Activated CD4-positive, alpha-beta T cell treated with anti-CD3 and anti-CD28 coated beads for 4 hours (primary cell): ENCODE measurements around the gene ARIH2.

ENCODE experiments used
- DNase-seq, 2 donors: peaks; one replicate each; pipeline ENCODE4 v3.0.0-alpha.2; 2020

ARIH2 gene

DNA sequence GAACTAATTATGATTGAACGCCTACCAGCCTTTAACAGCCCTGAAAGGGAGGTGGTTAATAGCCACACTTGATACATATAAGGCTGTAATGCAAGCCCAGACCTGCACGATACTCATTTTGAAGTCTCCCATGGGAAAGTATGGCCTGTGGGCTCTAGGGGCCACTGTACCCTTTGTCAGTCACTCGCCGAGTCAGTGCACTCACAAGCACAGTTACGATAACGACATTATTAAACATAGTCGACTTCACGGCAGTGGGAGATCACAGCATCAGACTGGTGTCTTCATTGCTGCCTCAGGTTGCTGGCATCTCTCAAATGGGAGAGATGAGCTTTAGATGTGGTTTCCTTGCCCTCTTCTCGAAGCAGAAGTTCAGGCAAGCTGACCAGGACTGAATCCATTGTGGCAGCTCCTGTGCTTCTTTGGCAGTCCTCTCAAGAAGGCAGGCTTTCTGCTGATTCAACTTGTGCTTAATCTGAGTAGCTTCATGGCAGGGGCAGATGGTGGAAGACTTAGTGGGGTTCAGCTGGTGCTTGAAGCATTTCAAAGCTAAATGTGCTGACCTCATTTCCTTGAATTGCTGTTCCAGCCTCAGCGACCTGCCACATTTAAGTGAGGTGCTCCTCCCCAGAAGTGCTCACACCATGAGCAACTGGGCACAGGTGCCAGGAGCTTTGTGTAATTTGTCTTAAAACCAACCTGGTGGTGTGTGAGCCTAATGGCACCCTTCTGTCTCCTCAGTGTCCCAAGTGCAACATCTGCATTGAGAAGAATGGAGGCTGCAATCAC is 55.6 kb downstream of the ARIH2 start:
- no peak for DNase-seq

DNA sequence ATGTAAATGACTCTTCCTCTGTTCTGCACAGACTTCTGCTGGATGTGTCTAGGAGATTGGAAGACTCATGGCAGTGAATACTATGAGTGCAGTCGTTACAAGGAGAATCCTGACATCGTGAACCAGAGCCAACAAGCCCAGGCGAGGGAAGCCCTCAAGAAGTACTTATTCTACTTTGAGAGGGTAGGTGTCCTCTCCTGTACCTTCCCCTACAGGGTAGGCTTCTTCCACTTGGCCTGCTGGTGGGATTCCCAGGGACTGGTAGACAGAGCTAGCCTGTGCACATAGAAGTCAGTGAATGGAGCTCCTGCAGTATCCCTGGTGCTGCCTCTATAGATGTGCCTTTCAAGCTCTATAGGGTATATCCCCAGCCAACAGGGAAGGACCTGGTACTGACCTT is 60.8 kb downstream of the ARIH2 start:
- no peak for DNase-seq

DNA sequence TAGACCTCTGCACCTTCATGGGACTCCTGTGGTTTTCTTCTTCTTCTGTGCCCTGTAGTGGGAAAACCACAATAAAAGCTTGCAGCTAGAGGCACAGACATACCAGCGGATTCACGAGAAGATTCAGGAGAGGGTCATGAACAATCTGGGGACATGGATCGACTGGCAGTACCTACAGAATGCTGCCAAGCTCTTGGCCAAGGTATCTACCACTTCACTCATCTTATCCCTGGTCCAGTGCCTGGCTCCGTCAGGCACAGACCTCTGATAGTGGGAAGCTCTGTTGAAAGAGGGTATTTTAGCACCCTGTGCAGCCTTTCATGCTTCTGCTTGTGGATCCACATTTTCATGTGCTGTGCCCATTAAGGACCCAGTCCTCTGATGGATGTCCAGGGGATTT is 61.7 kb downstream of the ARIH2 start:
- DNase-seq, result no peak

DNA sequence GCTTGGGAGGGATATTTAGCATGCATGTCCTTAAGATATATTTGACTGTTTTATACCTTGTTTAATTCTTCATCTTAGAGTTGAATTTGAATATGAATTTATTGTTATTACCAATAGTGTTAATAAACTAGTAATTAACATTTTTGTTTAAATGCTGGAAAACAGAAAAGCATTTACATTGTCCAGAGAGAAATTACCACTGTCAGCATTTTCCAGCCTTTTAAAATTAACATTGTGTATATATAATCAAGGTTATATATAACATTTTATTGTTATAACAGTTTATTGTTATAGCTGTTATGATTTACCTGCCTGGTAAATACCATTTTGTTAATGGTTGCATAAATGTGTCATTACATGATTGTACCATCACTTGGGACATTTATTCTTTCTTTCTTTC is 63.4 kb downstream of the ARIH2 start:
- DNase-seq, result no peak

DNA sequence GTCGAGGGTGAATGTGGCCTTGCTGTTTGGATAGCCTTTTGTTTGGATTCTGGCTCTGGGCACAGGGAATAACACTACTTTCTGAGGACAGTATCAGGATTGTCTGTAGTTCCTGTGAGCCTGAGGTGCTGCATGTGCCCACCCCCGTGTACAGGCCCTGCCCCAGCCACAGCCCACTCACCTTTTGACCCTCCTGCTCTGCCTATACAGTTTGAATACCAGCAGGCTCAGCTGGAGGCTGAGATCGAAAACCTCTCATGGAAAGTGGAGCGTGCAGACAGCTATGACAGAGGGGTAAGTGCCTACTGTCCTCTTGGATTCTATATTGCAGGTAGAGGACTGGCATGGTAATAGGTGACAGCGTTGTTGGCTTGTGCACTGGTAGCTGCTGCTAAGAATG is 64.0 kb downstream of the ARIH2 start:
- no peak for DNase-seq

DNA sequence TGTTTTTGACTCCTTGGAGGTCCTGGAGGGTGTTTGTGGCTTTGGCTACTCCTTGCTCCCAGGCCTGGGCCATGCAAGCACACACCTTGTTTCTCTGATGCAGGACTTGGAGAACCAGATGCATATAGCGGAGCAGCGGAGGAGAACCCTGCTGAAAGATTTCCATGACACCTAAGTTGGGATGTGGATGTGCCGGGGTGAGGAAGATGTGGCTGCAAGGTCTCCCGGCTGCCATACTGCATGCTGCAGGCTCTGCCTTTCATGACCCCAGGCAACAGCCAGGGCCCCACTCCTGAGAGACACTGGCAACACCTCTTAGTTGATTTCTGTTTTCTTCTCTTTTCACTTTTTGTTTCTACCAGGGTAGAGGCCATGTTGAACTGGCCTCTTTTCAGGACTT is 64.5 kb downstream of the ARIH2 start:
- no peak for DNase-seq

DNA sequence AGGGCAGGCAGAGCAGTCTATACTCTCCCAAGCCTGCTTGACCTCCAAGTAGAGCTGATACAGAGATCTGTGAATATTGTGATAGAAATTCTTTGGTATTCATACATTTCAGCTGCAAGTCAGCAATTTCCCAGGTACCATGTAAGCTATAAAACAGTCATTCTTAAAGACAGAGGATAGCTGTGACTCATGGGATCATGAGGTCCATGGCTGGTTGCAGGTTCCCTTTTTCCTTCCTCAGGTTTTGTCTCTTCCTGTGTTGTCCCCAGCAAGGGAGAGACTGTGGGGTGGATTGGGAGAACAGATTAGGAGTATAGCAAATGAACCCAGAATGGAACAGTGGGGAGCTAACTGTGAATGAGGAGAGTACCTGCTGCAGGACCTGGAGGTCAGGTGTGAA is 66.0 kb downstream of the ARIH2 start:
- no peak for DNase-seq

DNA sequence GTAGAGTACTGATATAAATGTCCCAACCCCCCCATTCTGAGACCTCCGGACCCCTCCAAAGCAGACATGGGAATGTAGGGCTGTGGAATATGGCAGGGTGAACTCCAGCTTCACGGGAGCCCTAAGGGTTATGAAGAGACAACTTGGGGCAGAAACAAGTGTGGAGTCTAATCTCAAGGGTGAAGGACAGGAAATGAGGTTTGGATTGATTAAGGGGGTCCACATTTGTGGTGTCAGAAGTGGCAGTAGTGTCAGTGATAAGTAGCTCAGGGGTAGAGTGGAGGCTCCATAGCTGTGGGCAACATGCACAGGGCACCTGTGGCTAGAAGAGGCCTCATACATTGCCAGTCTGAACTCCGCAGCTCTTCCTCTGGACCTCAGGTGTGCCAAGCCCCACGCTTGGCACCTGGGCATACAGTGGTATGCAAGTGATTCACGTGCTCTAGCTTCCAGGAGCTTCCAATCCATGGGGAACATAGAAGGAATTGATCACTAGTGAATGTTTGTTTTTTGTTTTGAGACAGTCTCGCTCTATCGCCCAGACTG is 67.3 kb downstream of the ARIH2 start:
- no peak for DNase-seq

DNA sequence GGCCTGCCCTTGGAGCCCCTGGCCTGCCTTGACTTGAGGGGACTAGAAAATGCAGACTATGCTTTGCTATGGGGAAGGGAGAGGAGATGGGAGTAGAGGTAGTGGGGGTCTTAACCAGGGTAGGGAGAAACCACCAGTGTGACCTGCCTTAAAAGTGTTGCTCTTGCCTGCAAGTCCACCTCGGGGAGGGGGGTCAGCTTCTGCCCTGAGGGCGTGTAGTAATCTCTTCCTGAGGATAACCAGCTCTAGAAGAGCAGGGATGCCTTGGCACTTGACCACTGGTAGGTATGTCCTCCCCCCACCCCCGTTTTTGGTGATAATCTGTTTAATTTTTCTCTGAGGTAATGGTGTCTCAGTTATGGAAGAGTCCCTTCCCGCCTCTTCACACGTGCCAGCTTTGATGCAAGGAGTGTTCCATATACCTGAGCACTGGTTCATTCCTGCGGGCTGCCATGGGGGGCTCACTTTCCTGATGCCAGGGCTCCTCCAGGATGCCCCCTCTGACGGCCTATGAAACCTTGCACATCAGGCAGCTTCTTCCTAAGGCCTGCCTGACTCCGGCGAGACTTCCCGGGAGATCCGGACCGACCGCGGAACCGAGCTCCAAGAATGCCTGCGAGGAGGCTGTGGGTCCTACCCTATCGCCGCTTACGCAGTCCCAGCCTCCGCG is 70.6 kb downstream of the ARIH2 start:
- DNase-seq, result no peak

DNA sequence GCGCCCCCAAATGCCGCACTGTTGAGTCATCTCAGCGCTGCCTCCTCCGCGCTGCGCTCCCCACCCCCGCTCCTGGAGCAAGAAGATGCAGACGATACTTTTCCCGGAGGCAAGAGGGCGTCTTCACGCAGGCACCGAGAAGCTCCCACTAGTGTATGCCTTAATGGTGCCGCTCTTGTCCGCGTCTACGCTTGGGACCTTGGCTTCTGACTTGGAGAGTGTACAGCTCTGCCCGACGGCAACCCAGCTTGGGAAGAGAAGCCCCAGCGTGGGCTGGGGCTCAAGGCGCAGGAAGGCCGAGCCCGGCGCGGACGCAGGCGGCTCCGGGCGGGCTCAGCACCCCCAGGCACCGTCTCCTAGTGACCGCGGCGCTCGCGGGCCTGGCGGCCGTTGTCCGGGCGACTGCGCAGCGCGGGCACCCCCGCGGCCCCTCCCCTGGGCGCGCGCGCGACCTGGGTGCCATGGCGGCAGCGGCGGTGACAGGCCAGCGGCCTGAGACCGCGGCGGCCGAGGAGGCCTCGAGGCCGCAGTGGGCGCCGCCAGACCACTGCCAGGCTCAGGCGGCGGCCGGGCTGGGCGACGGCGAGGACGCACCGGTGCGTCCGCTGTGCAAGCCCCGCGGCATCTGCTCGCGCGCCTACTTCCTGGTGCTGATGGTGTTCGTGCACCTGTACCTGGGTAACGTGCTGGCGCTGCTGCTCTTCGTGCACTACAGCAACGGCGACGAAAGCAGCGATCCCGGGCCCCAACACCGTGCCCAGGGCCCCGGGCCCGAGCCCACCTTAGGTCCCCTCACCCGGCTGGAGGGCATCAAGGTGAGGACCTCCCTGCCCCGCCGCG is 71.4 kb downstream of the ARIH2 start, which contains the start of gene P4HTM:
Gene P4HTM (plus strand): TSS at position 446 of the 840 bp plus-strand sequence. CDS start 16 bp downstream, at position 462.
- DNase-seq, result peak; percentile 87 to 88

DNA sequence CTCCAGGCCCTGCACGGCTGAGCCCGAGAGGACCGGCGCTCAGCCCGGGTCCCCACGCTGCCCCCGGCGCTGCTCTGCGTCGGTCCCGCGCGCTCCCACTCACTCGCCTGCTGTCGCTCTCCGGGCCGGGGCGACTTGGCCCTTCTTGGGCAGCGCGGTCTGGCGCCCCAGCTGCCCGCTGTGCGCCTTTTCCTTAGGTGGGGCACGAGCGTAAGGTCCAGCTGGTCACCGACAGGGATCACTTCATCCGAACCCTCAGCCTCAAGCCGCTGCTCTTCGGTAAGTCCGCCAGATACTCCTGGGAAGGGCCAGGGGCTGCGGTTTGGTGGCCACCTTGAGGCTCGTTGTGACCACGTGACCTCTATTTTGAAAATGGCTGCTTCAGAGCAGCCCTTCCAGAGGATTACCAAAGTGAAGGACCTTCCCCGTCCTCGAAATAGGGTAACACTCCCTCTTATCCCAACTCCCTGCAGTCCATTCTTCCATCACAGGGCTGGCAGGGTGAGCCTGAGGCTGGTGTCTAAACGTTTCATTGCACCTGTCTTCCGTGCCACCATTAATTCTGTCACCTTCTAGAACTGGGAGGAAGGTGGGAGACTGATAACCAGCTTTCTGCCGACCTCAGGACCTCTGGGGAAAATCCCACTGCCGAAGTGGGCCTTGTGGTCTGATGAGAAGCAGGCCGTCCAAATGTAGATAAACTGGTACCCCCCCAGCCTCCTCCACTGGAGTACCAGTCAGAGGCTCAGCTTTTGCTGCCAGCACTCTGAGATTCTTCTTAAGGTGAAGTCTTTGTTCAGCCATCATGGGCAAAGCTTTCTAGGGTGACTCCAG is 72.2 kb downstream of the ARIH2 start:
- DNase-seq, result peak in 1 of 2 donors; percentile 25

DNA sequence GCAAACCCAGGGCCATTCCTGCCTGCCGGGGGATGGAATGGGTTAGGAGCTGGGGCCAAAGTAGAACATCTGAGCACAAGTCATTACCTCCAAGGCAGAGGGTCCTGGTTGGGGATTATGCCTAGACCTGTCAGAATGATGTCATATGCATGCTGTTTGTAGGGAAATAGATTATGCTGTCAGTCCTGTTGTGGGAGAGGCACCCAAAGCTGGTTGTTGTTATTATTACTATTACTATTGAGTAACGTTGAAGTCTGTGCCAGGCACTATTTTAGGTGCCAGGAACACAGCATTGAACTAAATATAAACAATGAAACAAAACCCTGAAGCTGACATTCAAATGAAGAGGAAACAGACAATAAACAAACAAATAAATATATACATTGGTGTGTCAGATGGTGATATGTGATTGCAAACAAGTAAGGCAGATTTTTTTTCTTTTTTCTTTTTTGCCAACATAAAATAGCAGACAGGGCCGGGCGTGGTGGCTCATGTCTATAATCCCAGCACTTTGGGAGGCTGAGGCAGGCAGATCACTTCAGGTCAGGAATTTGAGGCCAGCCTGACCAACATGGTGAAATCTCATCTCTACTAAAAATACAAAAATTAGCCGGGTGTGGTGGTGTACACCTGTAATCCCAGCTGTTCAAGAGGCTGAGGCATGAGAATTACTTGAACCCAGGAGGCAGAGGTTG is 73.4 kb downstream of the ARIH2 start:
- no peak for DNase-seq

DNA sequence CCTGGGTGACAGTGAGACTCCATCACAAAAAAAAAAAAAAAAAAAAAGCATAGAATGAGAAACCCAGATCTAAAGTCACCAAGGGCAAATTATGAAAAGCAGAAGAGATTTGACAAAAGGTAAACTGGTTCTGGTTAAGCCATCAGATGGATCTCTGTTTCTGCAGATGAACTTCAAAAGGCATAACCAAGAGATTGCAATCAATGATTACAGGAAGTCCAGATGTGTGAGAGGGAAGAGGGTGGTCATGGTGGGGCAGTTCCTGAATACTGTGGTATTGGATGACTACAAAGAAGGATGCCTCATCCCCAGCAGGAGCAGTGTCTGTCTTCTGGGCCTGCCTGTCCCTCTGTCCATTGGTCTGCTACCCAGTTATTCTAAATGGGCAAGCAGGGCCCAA is 75.2 kb downstream of the ARIH2 start:
- DNase-seq, result no peak

DNA sequence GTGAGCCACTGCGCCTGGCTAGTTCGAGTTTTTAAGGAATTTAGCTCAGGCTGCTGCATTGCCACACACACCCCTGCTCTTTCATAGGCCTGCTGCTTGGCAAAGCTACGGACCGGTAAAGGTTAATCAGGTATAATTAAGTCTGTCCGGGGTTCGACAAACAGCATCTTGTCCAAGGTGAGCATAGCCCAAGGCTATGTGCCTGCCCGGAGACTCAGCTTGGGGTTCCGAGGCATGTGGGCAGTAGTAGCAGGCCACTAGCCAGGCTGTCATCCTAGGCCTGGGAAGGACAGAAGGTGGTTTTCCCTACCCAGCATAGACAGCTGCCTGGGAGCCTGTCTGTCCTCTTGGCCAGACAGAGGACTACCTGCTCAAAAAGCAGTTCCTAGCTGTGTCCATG is 78.0 kb downstream of the ARIH2 start:
- DNase-seq, result no peak

DNA sequence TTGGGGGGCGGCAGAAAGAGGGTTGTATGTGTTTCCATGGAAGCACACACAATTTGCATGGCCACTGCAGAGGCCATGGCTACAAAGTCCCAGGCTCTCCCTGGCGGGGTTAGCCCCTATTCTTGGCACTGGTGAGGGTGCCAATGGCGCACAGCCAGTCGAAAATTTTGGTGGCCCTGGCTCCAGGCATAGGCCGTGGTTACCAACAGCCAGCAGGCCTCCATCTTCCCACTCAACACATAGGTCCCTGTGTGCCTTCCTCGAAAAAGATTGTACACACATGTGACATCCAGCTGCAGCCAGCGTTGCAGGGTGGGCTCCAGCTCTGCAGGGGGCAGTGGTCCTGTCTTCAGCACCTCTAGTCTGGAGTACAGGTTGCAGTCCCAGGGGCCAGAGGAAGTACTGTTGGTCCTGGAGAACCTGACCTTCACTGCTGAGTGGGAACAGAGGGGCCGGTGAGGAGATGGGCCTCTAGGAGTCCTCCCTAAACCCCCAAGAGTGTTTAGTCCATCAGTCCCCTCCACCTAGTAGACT is 78.5 kb downstream of the ARIH2 start:
- no peak for DNase-seq

DNA sequence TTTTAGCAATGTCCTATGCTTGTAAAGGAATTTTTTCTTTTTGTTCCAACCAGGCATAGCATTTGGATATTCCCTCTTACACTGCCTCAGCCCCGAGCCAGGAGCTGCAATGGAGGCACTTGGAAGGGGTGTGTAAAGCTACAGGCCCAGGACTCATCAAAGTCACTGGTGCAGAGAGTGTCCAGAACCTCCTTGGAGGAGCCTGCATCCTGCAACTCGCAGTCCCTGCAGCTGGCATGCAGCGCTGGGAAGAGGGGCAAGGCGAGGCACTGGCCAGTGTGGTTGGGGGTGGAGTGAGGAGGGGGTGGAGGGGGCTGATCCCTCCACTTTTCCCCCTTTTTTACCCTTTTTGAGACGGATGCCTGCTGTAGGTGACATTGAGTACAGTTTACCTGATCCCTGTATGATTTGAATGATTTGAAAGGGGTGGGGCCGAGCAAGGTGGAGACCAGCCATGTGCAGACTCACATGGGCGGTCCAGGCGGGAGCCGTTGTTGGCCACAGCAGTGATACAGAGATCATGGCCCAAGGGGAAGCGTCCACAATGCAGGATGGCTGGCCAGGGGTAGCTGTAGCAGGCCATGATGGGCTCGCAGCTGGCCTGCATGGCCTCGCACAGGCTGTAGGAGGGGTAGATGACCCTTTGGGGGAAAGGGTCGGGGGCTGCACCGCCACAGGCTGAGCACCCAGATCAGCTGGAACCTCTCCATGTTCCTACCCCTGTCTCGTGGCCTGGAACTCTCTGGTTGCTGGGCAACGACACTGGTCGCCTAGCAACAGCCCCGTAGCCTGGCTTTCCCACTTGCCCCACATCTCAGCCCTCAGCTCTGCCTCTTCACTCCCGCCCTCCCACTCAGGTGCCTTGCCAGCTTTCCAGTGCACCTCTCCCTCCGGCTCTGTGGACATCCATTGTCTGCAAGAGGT is 79.3 kb downstream of the ARIH2 start:
- no peak for DNase-seq

DNA sequence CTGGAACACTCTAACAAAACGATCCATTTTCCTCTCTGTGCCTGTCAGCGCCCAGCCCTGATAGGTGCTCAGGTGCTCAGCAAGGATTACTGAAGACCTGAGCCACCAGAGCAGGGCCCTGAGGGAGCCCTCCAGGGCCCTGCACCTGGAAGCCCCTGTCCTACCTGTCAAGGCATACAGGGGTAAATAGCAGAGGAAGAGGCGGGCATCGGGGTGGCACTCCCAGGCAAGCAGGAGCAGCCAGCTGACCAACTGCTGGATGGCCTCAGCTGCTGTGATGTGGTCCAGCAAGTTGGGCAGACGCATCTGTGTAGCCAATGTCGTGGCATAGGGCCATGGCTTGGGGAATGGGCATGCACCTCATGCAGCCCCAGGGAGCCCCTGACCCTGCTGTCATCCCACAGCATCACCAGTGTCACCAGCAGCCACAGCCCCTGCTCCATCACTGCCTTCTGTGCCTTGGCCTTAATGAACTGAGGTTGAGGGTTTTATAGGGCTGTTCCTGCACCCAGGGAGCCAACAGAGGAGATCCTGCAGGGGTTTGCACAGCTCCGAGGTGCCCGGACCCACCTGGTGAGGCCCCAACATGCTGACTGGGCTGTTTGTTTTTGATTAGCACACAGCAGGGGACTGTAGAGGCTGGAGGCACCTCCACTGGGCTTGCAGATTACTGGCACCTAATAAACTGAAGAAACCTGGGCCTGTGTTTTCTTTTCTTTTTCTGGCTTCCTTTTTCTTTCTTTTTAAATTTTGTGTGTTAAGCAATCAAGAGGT is 80.6 kb downstream of the ARIH2 start:
- no peak for DNase-seq

DNA sequence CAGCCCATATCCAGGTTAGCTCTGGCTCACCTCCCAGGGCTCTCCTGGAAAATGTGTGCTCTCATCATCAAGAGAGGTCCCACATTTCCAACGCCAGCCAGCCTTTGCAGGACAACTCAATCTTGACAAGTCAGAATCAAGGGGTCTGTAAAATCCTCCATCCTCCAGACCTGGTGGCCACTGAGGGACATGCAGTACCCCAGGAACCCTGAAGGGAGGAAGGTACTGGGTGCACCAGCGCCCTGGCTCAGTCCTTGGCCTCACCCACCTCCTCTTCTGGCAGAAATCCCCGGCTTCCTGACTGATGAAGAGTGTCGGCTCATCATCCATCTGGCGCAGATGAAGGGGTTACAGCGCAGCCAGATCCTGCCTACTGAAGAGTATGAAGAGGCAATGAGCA is 82.5 kb downstream of the ARIH2 start:
- DNase-seq, result no peak
